Neural cell (in vitro differentiated cells): ENCODE data around the gene ENHO. TPM values are rescaled to one million over a fixed set of nuclear protein-coding genes. Genes with fewer than 3 reads are reported as not detected.

Source experiments
- H2AFZ ChIP-seq: fragments of 200-600, 300-800 bp; sonication (generic), shearing (Covaris generic); 2 replicates; pipeline ENCODE4 v1.6.0; 2014; ENCODE audit warnings: low read depth, mild to moderate bottlenecking, antibody characterized with exemption, low read length, moderate library complexity
- H3F3A ChIP-seq: fragments of 200-600 bp; shearing (Covaris generic); 2 replicates; pipeline ENCODE4 v1.6.1; 2016; ENCODE audit warnings: mild to moderate bottlenecking, moderate library complexity, mixed read lengths, antibody characterized with exemption, low read length; ENCODE audit not compliant: insufficient read depth, poor library complexity, severe bottlenecking
- H3K27ac ChIP-seq: fragments of 200-600, 300-800 bp; sonication (generic), shearing (Covaris generic); 2 replicates; pipeline ENCODE4 v1.5.1; 2014; ENCODE audit warnings: mild to moderate bottlenecking, low read length, moderate library complexity
- H3K27me3 ChIP-seq: fragments of 300-800, 200-600 bp; sonication (generic), shearing (Covaris generic); 2 replicates; pipeline ENCODE4 v1.6.0; 2014; ENCODE audit warnings: mild to moderate bottlenecking, low read depth, low read length, moderate library complexity; ENCODE audit not compliant: insufficient read depth
- H3K36me3 ChIP-seq: fragments of 300-800, 200-600 bp; sonication (generic), shearing (Covaris generic); 2 replicates; pipeline ENCODE4 v1.5.1; 2014; ENCODE audit warnings: mild to moderate bottlenecking, antibody characterized with exemption, low read length, moderate library complexity; ENCODE audit not compliant: insufficient read depth
- H3K4me2 ChIP-seq: fragments of 300-800, 200-600 bp; sonication (generic), shearing (Covaris generic); 2 replicates; pipeline ENCODE4 v1.6.0; 2014; ENCODE audit warnings: mild to moderate bottlenecking, low read length
- H3K4me3 ChIP-seq: fragments of 300-800, 200-600 bp; sonication (generic), shearing (Covaris generic); 2 replicates; pipeline ENCODE4 v1.5.1; 2014; ENCODE audit warnings: mild to moderate bottlenecking, low read length, moderate library complexity
- H3K79me2 ChIP-seq: fragments of 200-600 bp; shearing (Covaris generic); replicated peaks from 2 replicates; pipeline ENCODE4 v1.6.0; 2014; ENCODE audit warnings: mild to moderate bottlenecking, low read length, moderate library complexity; ENCODE audit not compliant: insufficient read depth
- H3K9ac ChIP-seq: fragments of 300-800, 200-600 bp; sonication (generic), shearing (Covaris generic); 2 replicates; pipeline ENCODE4 v1.6.1; 2016; ENCODE audit warnings: mild to moderate bottlenecking, low read length, mixed read lengths
- H3K9me2 ChIP-seq: fragments of 200-600 bp; shearing (Covaris generic); 2 replicates; pipeline ENCODE4 v1.6.1; 2016; ENCODE audit warnings: mild to moderate bottlenecking, low read length, mixed read lengths; ENCODE audit not compliant: insufficient read depth
- H3K9me3 ChIP-seq: fragments of 200-600, 300-800 bp; sonication (generic), shearing (Covaris generic); 2 replicates; pipeline ENCODE4 v1.6.1; 2016; ENCODE audit warnings: mild to moderate bottlenecking, mixed run types, low read length, moderate library complexity, mixed read lengths
- H4K20me1 ChIP-seq: fragments of 200-600 bp; shearing (Covaris generic); 2 replicates; pipeline ENCODE4 v1.6.1; 2016; ENCODE audit warnings: mild to moderate bottlenecking, mixed run types; ENCODE audit not compliant: insufficient read depth
- EP300 ChIP-seq: fragments of 450-650 bp; conservative IDR thresholded peaks from 2 replicates; pipeline ENCODE4 v1.6.1; 2014; ENCODE audit warnings: antibody characterized with exemption, mild to moderate bottlenecking, moderate library complexity; ENCODE audit not compliant: poor library complexity, severe bottlenecking
- EZH2 ChIP-seq: fragments of 200-600, 300-800 bp; shearing (Covaris generic), sonication (generic); IDR thresholded peaks from 2 replicates; pipeline ENCODE4 v1.6.1; 2014; ENCODE audit warnings: antibody characterized with exemption, low read length, borderline replicate concordance, mild to moderate bottlenecking; ENCODE audit not compliant: insufficient read depth, poor library complexity, severe bottlenecking
- MXI1 ChIP-seq: fragments of 450-650 bp; conservative IDR thresholded peaks from 2 replicates; pipeline ENCODE4 v1.6.1; 2014; ENCODE audit warnings: antibody characterized with exemption, mild to moderate bottlenecking; ENCODE audit not compliant: poor library complexity, severe bottlenecking
- POLR2AphosphoS5 ChIP-seq: IDR thresholded peaks from 2 replicates; pipeline ENCODE4 v1.6.1; 2012
- RAD21 ChIP-seq: fragments of 450-650 bp; conservative IDR thresholded peaks from 2 replicates; pipeline ENCODE4 v1.6.1; 2014; ENCODE audit warnings: antibody characterized with exemption, mild to moderate bottlenecking, moderate library complexity
- SMC3 ChIP-seq: fragments of 450-650 bp; conservative IDR thresholded peaks from 2 replicates; pipeline ENCODE4 v1.6.1; 2014; ENCODE audit warnings: antibody characterized with exemption, mild to moderate bottlenecking, moderate library complexity; ENCODE audit not compliant: poor library complexity
- TAF1 ChIP-seq: IDR thresholded peaks from 2 replicates; pipeline ENCODE4 v1.6.1; 2012; ENCODE audit warnings: low read depth
- polyA plus RNA-seq: library from polyadenylated mRNA; depleted of rRNA; stranded (reverse); fragments of >200 nt; gene quantifications from 2 replicates; pipeline ENCODE4 v1.2.3, GENCODE V29; 2014
- TF ChIP-seq, protein P1 (sequence below): fragments of 450-650 bp; IDR thresholded peaks from 2 replicates; pipeline ENCODE4 v1.5.1; 2014; ENCODE audit warnings: antibody characterized with exemption, mild to moderate bottlenecking, moderate library complexity; ENCODE audit not compliant: poor library complexity, severe bottlenecking
- TF ChIP-seq, protein P2 (sequence below): IDR thresholded peaks from 2 replicates; pipeline ENCODE4 v1.6.1; 2012; ENCODE audit warnings: borderline replicate concordance

The ENHO gene
- polyA plus RNA-seq, 1 donor from 2014 or later: 172 TPM

DNA sequence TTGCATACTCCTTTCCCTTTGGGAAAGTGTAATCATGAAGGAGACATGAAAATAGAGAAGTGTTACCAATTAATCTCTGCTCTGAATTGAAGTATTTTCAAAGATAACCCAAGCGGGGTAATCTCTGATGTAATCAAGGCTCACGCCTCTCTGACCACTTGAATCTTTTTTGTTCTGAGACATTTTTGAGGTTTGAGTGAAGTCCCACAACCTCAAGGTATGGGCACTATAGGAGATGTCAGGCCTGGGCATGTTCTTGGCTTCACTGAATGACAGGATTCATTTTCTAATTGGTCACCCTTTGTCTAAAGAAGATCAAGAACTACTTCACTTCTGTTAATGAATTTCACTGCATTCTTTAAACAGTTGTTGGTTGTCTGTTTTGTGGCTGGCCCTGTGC lies 23.7 kb downstream of the ENHO start:
- no peak for TF ChIP-seq EP300
- no peak for TF ChIP-seq TAF1
- TF ChIP-seq EZH2: no peak
- TF ChIP-seq, protein P1, sequence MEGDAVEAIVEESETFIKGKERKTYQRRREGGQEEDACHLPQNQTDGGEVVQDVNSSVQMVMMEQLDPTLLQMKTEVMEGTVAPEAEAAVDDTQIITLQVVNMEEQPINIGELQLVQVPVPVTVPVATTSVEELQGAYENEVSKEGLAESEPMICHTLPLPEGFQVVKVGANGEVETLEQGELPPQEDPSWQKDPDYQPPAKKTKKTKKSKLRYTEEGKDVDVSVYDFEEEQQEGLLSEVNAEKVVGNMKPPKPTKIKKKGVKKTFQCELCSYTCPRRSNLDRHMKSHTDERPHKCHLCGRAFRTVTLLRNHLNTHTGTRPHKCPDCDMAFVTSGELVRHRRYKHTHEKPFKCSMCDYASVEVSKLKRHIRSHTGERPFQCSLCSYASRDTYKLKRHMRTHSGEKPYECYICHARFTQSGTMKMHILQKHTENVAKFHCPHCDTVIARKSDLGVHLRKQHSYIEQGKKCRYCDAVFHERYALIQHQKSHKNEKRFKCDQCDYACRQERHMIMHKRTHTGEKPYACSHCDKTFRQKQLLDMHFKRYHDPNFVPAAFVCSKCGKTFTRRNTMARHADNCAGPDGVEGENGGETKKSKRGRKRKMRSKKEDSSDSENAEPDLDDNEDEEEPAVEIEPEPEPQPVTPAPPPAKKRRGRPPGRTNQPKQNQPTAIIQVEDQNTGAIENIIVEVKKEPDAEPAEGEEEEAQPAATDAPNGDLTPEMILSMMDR: no peak
- no peak for TF ChIP-seq POLR2AphosphoS5
- TF ChIP-seq MXI1: no peak
- no peak for TF ChIP-seq RAD21
- TF ChIP-seq, protein P2, sequence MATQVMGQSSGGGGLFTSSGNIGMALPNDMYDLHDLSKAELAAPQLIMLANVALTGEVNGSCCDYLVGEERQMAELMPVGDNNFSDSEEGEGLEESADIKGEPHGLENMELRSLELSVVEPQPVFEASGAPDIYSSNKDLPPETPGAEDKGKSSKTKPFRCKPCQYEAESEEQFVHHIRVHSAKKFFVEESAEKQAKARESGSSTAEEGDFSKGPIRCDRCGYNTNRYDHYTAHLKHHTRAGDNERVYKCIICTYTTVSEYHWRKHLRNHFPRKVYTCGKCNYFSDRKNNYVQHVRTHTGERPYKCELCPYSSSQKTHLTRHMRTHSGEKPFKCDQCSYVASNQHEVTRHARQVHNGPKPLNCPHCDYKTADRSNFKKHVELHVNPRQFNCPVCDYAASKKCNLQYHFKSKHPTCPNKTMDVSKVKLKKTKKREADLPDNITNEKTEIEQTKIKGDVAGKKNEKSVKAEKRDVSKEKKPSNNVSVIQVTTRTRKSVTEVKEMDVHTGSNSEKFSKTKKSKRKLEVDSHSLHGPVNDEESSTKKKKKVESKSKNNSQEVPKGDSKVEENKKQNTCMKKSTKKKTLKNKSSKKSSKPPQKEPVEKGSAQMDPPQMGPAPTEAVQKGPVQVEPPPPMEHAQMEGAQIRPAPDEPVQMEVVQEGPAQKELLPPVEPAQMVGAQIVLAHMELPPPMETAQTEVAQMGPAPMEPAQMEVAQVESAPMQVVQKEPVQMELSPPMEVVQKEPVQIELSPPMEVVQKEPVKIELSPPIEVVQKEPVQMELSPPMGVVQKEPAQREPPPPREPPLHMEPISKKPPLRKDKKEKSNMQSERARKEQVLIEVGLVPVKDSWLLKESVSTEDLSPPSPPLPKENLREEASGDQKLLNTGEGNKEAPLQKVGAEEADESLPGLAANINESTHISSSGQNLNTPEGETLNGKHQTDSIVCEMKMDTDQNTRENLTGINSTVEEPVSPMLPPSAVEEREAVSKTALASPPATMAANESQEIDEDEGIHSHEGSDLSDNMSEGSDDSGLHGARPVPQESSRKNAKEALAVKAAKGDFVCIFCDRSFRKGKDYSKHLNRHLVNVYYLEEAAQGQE: no peak
- no peak for TF ChIP-seq SMC3

DNA sequence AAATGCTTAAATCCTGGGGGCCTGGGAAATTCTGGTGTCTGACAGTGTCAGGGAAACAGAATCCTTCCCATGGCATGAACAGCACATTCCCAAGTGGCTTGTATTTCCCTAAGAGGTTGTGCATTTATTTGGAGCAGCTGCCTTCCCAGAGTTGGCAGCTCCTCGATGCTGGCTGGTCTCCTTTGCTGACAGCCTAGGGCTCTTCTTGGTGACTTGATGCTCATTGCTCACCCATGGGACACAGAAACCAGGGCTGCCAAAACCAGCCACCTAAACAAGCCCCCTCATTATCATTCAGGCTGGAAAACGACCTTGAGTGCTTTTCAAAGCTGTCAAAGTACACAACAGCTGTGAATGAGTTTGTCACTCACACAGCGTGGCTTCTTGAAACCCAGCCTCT lies 24.2 kb downstream of the ENHO start:
- H3K36me3 ChIP-seq: no peaks in the 10 kb centered on the region
- no peaks in the 10 kb centered on the region for H3K27me3 ChIP-seq
- no peak overlapping the region for H2AFZ ChIP-seq
- H3K9me2 ChIP-seq: no peaks in the 10 kb centered on the region
- no peaks in the 10 kb centered on the region for H3K79me2 ChIP-seq
- TF ChIP-seq, protein P2: peak; percentile 86
- TF ChIP-seq SMC3 (peak; percentile 11), POLR2AphosphoS5 (peak; percentile 39), EP300 (peak; percentile 73)
- TF ChIP-seq, protein P1: no peak
- no peak overlapping the region for H3K4me2 ChIP-seq
- peak overlapping the region; percentile 4 for H3K4me3 ChIP-seq
- peaks cover 6% of the 10 kb centered on the region for H3F3A ChIP-seq
- H3K9me3 ChIP-seq: no peaks in the 10 kb centered on the region
- peak overlapping the region; percentile 50 for H3K27ac ChIP-seq
- H4K20me1 ChIP-seq: no peaks in the 10 kb centered on the region
- H3K9ac ChIP-seq: no peak overlapping the region

More for the DNA sequence above, 23.7 kb downstream of the ENHO start:
- Histone ChIP-seq H3K9me2 (no peaks in the 10 kb centered on the region), H3K79me2 (no peaks in the 10 kb centered on the region), H3F3A (peaks cover 6% of the 10 kb centered on the region), H4K20me1 (no peaks in the 10 kb centered on the region), H3K9me3 (no peaks in the 10 kb centered on the region), H3K4me2 (no peak overlapping the region), H3K36me3 (no peaks in the 10 kb centered on the region), H3K27me3 (no peaks in the 10 kb centered on the region), H3K4me3 (peak overlapping the region; percentile 4), H3K27ac (peak overlapping the region; percentile 50), H2AFZ (no peak overlapping the region), H3K9ac (no peak overlapping the region)
